ENCODE measurements around the gene ABHD10.

ABHD10 gene

GRCh38 chr3:111978583-111979433 lies at the start of gene ABHD10:
TSS of gene ABHD10 (plus strand) at chr3:111979026. CDS start at chr3:111979062, 36 bp downstream.
- peak; percentile 53 to 99 (median 93) for DNase-seq

- no peak for DNase-seq
Measured at GRCh38 chr3:111929484-111929883, 49.3 kb upstream of the ABHD10 start.

- no peak for DNase-seq
Measured at GRCh38 chr3:111932946-111933345, 45.9 kb upstream of the ABHD10 start.

GRCh38 chr3:111936191-111936841 lies 42.5 kb upstream of the ABHD10 start:
- DNase-seq = no peak

- DNase-seq = no peak
Measured at GRCh38 chr3:111936967-111937366, 41.9 kb upstream of the ABHD10 start.

GRCh38 chr3:111937871-111938270 lies 41.0 kb upstream of the ABHD10 start:
- DNase-seq = no peak

GRCh38 chr3:111939873-111940272 lies 39.0 kb upstream of the ABHD10 start:
- DNase-seq = no peak

GRCh38 chr3:111943533-111943932 lies 35.3 kb upstream of the ABHD10 start:
- no peak for DNase-seq

GRCh38 chr3:111944372-111944771 lies 34.5 kb upstream of the ABHD10 start:
- no peak for DNase-seq

GRCh38 chr3:111947231-111947630 lies 31.6 kb upstream of the ABHD10 start:
- no peak for DNase-seq

- DNase-seq = no peak
Measured at GRCh38 chr3:111948786-111949185, 30.0 kb upstream of the ABHD10 start.

- no peak for DNase-seq
Measured at GRCh38 chr3:111949712-111950111, 29.1 kb upstream of the ABHD10 start.

- no peak for DNase-seq
Measured at GRCh38 chr3:111951032-111951431, 27.8 kb upstream of the ABHD10 start.

GRCh38 chr3:111952086-111952485 lies 26.7 kb upstream of the ABHD10 start:
- DNase-seq = no peak

- DNase-seq = no peak
Measured at GRCh38 chr3:111952866-111953450, 25.9 kb upstream of the ABHD10 start.

GRCh38 chr3:111954228-111954990 lies 24.4 kb upstream of the ABHD10 start:
- no peak for DNase-seq

- DNase-seq = no peak
Measured at GRCh38 chr3:111955876-111956275, 22.9 kb upstream of the ABHD10 start.

- no peak for DNase-seq
Measured at GRCh38 chr3:111956449-111956848, 22.4 kb upstream of the ABHD10 start.

- DNase-seq = peak in 1 of 58 donors; percentile 2
Measured at GRCh38 chr3:111956995-111957734, 21.7 kb upstream of the ABHD10 start.

GRCh38 chr3:111961461-111962164 lies 17.2 kb upstream of the ABHD10 start:
- DNase-seq = no peak
